Astrocyte (in vitro differentiated cells and primary cell): Measurements from ENCODE around the gene BCAR3.

Experiments
- EZH2 ChIP-seq: IDR thresholded peaks from 2 replicates; pipeline ENCODE4 v1.6.1; 2012; ENCODE audit warnings: mild to moderate bottlenecking, low read length, inconsistent platforms; ENCODE audit not compliant: insufficient read depth
- TF ChIP-seq, protein P1 (sequence below): IDR thresholded peaks from 2 replicates; pipeline ENCODE4 v1.5.1; 2011; ENCODE audit warnings: low read depth, mild to moderate bottlenecking, inconsistent platforms, low read length, moderate library complexity; ENCODE audit not compliant: insufficient read depth

DNA sequence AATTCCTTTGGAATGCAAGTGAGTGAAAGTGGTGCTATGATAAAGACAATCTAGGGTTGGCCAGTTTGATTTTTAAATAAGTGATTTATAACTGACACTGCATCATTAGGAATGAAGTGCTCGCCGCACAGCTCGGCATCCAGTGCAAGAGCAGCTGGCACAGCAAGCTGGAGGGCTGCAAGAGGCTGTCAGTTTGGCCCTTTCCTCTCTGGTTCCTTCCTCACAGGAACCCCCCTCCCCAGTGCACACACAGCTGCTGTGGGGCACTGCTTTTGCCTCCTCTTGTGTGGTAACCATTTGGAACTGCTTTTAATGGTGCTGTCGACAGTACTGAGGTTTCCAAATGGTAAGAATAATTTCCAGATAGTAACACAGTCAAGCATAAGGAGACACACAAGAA lies 10.4 kb upstream of the BCAR3 start:
- no peak for TF ChIP-seq EZH2
- TF ChIP-seq, protein P1, sequence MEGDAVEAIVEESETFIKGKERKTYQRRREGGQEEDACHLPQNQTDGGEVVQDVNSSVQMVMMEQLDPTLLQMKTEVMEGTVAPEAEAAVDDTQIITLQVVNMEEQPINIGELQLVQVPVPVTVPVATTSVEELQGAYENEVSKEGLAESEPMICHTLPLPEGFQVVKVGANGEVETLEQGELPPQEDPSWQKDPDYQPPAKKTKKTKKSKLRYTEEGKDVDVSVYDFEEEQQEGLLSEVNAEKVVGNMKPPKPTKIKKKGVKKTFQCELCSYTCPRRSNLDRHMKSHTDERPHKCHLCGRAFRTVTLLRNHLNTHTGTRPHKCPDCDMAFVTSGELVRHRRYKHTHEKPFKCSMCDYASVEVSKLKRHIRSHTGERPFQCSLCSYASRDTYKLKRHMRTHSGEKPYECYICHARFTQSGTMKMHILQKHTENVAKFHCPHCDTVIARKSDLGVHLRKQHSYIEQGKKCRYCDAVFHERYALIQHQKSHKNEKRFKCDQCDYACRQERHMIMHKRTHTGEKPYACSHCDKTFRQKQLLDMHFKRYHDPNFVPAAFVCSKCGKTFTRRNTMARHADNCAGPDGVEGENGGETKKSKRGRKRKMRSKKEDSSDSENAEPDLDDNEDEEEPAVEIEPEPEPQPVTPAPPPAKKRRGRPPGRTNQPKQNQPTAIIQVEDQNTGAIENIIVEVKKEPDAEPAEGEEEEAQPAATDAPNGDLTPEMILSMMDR = no peak
